ENCODE data around the gene COQ10A. TPM values are rescaled to one million over a fixed set of nuclear protein-coding genes. Genes with fewer than 3 reads are reported as not detected.
A peak's percentile ranks its signal among the peaks of the same experiment; 100 is the strongest.

The COQ10A gene
- total and polyA plus RNA-seq, 2 of the 13 experiments (the other 11 are each of a cell fraction or from before 2014, with no cell fraction given): 21.0 to 37.3 TPM

GRCh38 chr12:56230432-56231183 lies 36.1 kb upstream of the COQ10A start (continued):
- TF ChIP-seq ZNF776 (CRISPR knock-in tag; IDR thresholded peaks at IDR 0.05) (no peak), NBN (conservative IDR thresholded peaks at IDR 0.05) (no peak), ZBTB4 (CRISPR knock-in tag; IDR thresholded peaks at IDR 0.05; ENCODE audit: borderline replicate concordance) (no peak), GABPA (IDR thresholded peaks at IDR 0.05; ENCODE audit: low read depth, low read length) (no peak), GABPA (CRISPR knock-in tag; IDR thresholded peaks at IDR 0.05; ENCODE audit: low read depth) (peak; percentile 35; the same call in 1 of the 2 replicates), ZNF282 (IDR thresholded peaks at IDR 0.05; ENCODE audit: partially characterized antibody) (no peak), GABPB1 (CRISPR knock-in tag; IDR thresholded peaks at IDR 0.05) (0 out of 2 replicates have a peak, but pooled peaks have one; percentile 18), ELK4 (CRISPR knock-in tag; IDR thresholded peaks at IDR 0.05; ENCODE audit: borderline replicate concordance) (no peak), MIXL1 (CRISPR knock-in tag; IDR thresholded peaks at IDR 0.05) (no peak), ZNF800 (CRISPR knock-in tag; IDR thresholded peaks at IDR 0.05) (no peak), PAX8 (CRISPR knock-in tag; IDR thresholded peaks at IDR 0.05; ENCODE audit: borderline replicate concordance) (no peak), CTCF (CRISPR knock-in tag; IDR thresholded peaks at IDR 0.05) (no peak), USF2 (IDR thresholded peaks at IDR 0.05; ENCODE audit: low read depth, low read length) (no peak), USF2 (CRISPR knock-in tag; IDR thresholded peaks at IDR 0.05; ENCODE audit: borderline replicate concordance) (no peak), ZNF441 (CRISPR knock-in tag; IDR thresholded peaks at IDR 0.05; ENCODE audit: borderline replicate concordance) (no peak), PITX1 (CRISPR knock-in tag; IDR thresholded peaks at IDR 0.05) (0 out of 2 replicates have a peak, but pooled peaks have one; percentile 45), SRY (CRISPR knock-in tag; IDR thresholded peaks at IDR 0.05) (no peak), RAD21 (CRISPR knock-in tag; IDR thresholded peaks at IDR 0.05) (no peak), NFYC (CRISPR knock-in tag; IDR thresholded peaks at IDR 0.05) (no peak)

Data from HepG2 (cell line).